CD4-positive, alpha-beta T cell treated with Interleukin-17A for 1 hour (primary cell): ENCODE data around the gene FLT3.
"Not testable (repeated sequence)": the region's sequence is repeated elsewhere in the genome, so short reads cannot be mapped to it uniquely, and the experiment has no call there.

ENCODE experiments used
- DNase-seq: peaks from one replicate; pipeline ENCODE4 v3.0.0-alpha.2; 2020

The FLT3 gene

DNA sequence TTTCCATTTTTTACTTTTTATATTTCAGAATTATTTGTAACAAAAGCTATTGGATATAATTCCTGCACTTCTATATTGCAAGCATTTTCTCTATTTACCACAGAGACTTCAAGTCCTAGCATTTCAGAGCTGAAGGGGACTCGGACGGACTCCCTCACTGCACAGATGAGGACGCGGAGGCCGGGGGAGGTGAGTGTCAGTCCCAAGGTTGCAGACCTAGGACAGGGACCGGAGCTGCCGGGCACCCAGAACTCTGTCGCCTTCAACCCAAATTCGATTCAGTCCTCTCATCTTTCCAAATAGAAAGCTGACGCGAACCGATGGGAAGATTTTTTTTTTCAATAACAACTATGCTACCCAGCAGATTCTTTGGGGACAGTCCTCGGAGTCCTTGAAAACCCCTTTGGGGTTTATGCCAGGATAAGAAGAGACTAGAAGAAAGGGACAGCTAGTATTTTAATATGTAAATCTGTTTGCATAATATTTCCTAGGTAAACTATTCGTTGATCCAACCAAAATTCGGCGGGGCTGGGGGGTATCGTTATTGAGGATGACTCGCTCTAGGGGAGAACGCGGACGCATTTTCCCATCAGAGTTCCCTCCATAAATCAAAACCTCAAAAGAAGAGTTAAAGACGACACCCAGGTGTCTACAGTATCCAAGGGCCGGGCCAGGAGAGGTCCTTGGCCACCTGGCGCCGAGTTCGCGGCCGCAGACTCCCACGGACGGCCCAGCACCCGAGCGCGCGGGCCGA, 803 bp downstream of the FLT3 start:
- no peak for DNase-seq

DNA sequence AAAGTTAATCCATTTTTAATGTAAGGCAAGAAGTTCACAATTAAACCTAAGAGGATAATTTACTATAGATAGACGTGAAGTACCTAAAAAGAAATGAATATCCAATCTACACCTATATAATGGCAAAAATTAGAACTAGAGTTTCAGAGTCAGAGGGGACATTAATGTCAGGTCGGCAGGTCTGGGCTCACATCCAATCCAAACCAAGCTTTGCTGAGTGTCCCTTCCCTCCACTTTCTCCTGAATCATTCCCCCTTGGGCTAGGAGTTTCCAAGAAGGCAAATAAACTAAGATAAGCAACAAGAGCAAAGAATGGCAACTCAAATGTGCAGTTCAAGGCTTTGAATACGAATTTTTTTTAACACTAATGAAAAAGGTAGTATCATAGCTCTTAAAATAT, 2.9 kb downstream of the FLT3 start:
- DNase-seq = no peak

DNA sequence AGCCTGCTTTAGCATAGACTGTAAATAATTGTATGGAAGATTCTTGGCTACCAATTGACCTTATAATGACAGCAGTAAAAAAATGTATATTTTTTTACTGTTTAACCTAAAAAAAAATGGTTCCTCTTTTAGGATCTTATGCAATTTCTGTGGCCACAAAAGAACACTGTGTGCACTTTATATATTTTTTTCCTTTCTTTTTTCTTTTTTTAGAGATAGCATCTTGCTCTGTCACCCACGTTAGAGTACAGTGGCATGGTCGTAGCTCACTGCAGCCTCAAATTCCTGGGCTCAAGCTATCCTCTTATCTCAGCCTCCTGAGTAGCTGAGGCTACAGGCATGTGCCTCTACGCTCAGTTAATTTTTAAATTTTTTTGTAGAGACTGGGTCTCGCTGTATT, 6.1 kb downstream of the FLT3 start:
- DNase-seq = no peak

DNA sequence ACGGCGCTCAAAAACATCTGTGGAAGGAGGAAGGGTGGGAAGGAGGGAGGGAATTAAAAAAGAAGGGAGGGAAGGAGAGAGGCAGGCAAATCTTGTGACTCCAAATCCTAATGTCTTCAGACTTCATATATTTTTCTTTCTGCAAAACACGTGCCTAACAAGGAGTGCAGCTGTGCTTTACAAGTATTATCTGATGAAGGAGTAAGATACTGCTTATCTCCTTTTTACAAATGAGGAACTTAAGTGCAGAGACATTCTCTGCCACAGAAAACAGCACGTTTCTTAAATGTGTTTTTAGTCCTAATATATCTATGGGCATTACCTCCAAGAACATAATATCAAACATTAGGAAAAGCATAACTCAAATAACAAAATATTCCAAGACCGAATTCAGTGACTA, 6.5 kb downstream of the FLT3 start:
- no peak for DNase-seq

DNA sequence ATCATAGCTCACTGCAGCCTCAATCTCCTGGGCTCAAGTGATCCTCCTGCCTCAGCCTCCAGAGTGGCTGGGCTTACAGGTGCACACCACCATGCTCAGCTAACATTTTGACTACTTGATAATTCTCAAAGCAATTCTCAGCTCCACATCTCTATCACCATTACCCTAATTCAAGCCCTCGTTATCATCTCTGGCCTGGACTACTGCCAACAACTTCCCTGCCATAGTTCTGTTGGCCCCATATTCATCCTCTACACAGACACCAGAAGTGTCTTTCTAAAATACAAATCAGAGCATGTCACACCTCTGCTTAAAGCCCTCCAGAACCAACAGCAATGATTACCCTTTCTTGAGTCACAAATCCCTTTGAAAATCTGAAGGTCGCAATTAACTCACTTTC, 7.9 kb downstream of the FLT3 start:
- DNase-seq = no peak

DNA sequence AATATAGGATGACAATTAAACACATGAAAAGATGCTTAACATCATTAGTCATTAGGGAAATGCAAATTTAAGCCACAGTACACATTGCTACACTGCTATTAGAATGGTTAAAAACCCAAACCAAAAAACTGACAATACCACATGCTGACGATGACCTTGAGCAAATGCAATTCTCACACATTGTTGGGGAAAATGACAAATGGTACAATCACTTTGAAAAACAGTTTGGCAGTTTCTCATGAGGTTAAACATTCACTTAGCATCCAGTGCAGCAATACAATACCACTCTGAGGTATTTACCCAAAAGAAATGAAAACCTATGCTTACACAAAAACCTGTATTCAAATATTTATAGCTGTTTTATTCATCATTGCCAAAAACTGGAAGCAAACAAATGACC, 11.3 kb downstream of the FLT3 start:
- DNase-seq = no peak

DNA sequence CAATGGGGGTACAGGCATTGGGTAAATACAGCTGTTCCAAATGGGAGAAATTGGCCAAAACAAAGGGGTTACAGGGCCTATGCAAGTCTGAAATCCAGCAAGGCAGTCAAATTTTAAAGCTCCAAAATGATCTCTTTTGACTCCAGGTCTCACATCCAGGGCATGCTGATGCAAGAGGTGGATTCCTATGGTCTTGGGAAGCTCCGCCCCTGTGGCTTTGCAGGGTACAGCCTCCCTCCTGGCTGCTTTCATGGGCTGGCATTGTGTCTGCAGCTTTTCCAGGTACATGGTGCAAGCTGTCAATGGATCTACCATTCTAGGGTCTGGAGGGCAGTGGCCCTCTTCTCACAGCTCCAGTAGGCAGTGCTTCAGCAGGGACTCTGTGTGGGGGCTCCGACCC, 22.6 kb downstream of the FLT3 start:
- not testable (repeated sequence) for DNase-seq

DNA sequence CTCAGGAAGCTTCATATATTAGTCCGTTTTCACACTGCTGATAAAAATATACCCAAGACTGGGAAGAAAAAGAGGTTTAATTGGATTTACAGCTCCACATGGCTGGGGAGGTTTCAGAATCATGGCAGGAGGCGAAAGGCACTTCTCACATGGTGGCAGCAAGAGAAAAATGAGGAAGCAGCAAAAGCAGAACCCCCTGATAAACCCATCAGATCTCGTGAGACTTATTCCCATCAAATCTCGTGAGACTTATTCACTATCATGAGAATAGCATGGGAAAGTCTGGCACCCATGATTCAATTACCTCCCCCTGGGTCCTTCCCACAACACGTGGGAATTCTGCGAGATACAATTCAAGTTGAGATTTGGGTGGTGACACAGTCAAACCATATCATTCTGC, 23.1 kb downstream of the FLT3 start:
- DNase-seq = no peak

DNA sequence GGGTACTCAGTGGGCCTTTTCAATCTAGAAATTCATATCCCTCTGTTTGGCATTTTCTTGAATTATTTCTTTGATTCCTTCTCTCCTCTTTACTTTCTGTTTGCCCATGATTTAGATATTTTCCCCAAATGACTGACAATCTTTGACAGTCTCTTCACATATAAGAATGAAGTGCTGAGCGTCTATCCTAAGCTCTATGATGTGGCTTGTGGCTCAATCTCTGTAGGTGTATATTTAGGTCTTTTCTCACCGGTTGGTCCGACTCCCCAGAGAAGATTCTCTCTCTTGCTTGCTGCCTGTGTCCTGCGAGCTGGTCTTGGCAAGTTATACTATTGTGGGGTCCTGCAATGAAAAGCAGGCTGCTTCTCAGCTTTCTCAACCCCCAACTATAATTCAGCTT, 29.0 kb downstream of the FLT3 start:
- no peak for DNase-seq

DNA sequence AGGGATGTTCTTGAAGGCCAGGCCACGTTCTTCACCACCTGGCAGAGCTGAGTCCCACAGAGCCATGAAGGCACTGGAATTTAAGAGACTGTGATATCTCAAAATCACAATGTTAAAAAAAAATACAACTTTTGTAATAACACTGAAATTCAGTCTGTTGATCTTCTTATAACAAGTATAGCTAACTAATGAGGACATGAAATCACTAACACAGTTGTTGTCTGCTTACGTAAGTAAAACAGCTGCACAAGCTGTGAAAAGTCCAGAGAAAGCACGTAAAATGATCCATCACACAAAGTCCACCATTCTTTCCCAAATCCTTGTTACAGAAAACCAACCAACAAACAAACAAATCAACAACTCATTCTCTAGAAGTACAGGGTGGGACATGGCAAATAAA, 32.9 kb downstream of the FLT3 start:
- DNase-seq = no peak

DNA sequence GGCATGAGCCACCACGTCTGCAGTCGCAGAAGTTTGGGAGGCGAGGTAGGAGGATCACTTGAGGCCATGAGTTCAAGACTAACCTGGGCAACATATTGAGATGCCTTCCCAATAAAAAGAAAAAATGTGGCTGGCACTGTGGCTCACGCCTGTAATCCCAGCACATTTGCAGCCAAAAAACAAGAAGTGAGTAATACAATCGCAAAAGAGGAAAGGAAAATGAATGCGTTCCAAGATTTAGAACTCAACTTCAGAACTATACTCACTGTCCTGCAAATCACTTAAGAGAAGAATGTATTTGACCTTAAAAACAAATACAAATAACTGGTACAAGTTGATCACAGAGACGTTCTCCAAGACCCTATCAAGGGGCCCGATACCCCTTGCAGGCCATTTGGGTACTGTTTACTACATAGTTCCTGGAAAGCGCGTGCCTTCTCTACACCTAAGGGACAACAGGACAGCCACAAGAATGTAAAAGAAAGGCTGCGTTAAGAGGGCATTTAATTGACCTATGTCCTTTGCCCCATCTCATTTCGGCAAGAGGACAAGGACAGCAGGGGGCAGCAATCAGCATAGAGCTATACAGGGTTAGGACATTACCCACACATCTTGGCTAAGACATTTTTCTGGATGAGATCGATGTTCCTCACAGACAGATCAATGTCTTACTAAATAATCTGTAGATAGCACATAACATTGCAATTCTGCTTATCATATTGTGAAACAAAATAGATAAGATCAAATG, 41.3 kb downstream of the FLT3 start:
- peak; percentile 40 for DNase-seq

DNA sequence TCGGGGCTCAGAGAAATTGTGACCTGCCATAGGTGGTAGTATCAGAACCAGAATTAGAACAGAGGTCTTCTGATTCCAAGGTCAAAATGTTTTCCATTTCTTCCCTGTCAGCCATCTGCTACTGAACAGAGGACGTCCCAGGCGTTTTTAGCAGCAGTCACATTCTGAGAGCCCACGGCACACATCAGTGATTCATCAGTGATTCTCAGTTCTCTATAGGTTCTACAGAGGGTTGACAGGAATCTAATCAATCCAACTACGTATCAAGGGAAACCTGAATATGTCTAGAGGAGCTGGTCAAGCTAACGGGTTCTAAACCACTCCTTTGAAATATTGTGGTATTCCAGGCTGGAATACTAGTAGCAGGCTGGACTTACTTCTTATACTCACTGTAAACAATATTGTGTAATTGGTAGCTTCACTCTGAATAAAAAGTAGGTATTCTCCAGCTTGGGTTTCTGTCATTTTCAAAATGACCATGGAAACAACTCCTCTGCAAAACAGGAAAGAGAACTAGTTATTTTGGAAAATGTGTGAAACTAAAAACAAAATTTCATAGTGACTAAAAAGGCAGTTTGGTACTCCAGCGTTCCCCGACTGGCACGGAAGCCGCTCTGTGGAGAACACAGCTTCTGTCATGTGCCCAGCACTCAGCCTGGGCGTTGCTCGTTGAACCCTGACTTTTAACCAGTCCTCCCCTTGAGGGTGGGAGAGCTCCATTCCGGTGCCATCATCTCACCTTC, 43.2 kb downstream of the FLT3 start:
- no peak for DNase-seq

DNA sequence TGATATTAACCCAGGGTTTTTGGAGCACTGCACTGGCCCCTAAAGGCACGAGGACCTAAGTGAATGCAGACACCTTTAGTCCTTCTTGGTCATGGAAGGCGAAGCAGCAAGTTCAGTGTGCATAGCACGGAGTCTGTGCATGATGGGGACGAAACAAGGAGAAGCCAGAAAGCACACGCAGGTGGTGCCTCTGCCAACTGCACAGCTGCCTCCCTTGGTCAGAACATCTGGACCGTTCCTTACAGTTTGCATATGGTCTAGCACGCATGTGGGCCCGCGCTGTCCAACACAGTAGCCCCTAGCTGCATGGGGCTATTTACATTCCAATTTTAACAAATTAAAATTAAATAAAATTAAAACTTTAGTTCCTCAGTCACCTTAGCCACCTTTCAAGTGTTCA, 44.0 kb downstream of the FLT3 start:
- no peak for DNase-seq

DNA sequence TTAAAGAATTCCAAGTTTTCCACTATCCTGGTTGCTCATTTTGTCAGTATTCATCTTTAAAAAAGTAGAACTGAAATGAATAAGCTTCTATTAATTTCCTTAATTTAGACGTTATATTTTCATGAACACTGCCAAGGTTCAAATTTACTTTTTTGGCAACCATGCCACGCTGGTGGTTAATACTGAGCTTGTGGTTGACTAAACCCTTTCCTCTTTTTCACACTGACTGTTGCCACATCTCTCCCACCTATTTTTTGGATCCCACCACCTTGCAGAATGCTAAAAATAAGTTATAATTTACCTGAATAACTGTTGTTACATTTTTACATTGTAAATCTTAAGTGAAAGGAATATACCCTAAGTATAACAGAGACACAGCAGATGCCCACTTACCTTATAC, 45.0 kb downstream of the FLT3 start:
- no peak for DNase-seq

DNA sequence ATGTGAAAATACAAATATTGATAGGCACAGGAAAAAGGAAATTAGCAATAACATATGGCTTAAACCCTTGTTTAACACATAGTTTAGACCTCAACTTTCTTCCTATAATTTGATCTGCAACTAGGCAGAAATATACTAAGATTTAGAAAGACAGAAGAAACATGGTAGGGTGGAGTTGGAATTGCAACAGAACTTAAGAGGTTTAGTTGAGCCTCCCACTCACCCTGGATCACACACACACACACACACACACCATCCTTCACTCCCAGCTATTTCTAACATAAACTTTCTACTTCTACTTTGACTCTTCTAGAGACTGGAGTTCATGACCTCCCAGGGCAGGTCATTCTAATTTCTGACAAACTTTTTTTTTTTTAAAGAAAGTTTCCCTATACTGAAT, 47.4 kb downstream of the FLT3 start:
- DNase-seq = no peak

DNA sequence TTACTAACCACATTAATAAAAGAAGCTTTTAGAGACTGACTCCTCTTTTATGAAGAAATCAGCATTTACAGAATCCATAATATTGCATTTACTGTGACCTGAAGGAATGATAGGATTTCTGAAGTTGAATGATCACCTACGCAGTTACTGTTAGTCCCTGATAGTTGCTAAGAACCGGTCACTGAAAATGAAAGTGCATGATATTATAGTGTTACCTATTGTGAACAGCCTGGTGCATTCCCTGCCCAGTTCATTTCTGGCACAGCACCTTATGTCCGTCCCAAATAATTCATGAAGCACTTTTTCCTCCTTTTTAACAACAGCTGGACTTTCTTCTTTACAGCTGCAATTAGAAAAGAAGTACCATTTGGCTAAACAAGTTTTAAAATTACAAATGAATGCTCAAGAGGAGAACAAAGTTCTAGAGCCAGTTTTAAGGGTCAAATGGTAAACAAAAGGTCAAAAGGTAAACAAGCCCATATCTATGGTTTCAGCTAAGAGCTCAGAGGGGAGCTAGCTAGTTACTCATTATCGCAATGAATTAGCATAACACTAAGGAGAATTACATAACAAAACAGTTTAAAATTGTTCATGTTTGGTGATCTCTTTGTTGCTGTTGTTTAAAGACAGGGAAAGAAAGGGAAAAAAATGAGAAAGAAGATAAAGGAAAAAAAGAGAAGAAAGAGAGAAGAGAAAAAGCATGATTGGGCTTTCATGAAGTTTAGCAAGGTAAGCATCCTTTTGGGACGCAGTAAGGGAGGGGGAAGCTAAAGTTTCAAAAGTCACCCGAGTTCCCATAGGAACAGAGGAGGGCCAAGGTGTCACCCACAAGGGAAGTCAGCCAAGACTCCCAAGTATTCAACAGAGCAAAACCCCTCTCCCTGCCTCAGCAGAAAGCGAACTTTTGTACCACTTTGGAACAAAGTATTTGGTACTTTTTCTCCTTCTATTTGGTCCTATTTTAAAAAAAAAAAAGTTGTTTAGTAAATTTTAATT, 50.2 kb downstream of the FLT3 start:
- DNase-seq = no peak

DNA sequence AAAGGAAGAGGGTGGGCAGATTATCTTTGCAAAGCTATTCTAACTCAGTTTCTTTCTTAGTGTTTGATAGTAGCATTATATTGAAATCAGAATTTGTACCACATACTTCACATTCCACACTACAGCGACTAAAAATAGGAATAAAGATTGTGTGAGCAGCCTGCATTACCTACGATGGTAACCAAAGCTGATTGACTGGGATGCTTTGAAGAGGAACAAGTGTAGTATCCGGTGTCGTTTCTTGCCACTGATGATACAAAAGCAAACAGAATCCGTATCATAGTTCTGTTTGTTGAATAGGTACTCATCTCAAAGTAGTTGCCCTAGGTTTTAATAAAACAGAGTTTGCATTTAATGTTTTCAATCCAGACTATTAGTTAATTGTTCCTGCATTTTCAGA, 51.2 kb downstream of the FLT3 start:
- no peak for DNase-seq

DNA sequence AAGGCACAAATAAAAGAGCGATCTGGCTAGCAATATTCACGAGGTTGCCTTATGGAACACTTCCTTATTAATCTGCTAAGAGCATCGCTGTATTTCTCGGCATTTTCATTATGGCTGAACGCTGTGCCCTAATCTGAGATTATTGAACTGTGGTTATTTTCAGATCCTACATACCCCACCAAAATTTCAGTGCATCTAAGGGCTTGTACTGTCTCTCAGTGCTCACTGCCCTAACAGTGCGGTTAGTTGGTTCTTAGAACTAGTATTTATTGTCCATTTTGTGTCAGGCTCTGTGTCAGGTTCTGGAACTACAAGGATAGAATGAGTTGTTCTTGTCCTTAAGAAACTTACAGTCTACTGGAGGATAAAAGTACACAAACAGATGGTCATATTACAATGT, 51.6 kb downstream of the FLT3 start:
- no peak for DNase-seq

DNA sequence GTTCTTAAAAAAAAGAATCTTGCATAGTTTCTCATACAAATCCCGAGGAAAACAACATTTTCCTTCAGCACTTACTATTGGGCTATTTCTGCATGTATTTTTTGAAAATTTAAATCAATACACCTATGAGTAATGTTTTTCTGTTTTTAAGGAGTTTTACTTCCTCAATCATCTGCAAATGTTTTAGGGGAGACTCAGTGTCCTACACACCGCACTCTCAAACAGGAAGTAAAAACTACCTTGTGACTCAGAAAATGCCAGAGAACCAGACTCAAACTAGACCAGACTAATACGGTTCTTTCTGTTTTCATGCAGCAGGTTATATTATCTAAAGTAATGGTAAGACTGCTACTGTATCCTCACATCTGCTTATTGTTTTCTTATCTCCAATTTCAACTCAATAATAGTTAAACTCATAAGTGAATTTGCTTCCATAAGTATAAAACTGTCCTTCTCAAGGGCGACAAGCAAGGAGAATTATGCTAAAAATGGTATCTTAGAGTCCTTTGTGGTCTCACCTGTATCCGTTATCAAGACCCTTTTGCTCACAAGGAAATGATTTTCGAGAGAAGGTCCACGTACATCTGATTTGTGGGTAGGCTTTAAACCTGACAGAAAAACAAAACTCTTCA, 52.5 kb downstream of the FLT3 start:
- peak; percentile 25 for DNase-seq

DNA sequence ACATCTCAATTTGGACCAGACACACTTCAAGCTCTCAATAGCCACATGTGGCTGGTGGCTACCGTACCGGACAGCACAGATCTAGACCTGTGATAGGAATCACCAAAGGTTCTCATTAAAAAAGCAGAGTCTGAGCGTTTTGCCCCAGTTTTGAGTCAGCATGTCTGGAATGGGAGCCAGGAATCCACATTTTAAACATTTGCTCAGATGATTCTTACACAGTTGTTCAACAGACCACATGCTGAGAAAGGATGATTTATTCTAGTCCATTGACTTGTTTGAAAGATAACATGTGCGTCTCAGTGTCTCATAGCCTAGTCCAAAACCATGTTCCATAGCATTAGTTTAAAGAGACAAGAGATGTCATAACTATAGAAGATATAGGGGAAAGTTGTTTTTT, 53.4 kb downstream of the FLT3 start:
- DNase-seq = no peak

DNA sequence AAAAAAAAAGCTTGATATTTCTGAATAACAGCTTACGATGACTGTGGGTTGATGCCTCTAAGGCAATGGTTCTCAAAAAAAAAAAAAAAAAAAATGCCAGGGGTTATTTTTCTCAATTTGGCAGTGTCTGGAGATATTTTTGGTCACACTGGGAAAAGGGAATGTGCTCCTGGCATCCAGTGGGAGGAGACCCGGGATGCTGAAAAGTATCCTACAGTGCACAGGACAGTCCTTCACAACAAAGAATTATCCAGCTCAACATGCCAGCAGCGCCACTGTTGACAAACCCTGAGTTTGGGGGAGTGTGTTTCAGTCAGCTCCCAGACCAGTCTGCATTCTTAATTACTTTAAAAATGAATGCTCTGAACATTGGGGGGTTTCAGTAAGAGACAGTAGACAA, 54.5 kb downstream of the FLT3 start:
- DNase-seq = no peak

DNA sequence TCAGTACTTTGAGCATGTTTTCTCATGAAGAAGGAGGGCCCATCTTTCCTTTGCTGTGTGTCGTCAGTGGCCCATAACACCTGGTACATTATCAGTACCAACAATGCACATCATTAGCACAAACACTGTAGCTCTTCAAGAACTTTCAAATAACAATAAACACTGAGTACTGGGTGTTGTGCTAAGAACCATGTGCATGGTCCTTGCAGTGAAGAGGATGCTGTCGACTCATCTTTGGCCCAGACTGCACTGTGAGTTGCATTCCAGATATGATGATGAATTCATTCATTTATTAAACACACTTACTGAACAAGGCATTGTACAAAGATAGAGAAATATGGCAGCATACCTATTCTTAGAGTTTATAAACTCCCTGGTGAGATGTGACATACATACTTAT, 55.8 kb downstream of the FLT3 start:
- DNase-seq = no peak
